Activated CD4-positive, alpha-beta T cell treated with anti-CD3 and anti-CD28 coated beads, Interleukin-2, amount 10 ng/mL, durations not matched to agents 24 days and 14 days (primary cell): ENCODE data around the gene LTF. TPM values are rescaled to one million over a fixed set of nuclear protein-coding genes. Genes with fewer than 3 reads are reported as not detected.

Experiments
- DNase-seq: peaks from one replicate; pipeline ENCODE4 v3.0.0; 2022
- H3K27ac Mint-ChIP-seq: one replicate; pipeline ENCODE4 v1.8.0; 2022; ENCODE audit warnings: mild to moderate bottlenecking, mixed read lengths
- H3K27me3 Mint-ChIP-seq: one replicate; pipeline ENCODE4 v1.8.0; 2022; ENCODE audit warnings: mixed read lengths
- H3K36me3 Mint-ChIP-seq: one replicate; pipeline ENCODE4 v1.8.0; 2022; ENCODE audit warnings: low read depth, mild to moderate bottlenecking, mixed read lengths
- H3K4me1 Mint-ChIP-seq: one replicate; pipeline ENCODE4 v1.8.0; 2021; ENCODE audit warnings: mixed read lengths
- H3K4me3 Mint-ChIP-seq: one replicate; pipeline ENCODE4 v1.8.0; 2022; ENCODE audit warnings: mild to moderate bottlenecking, moderate library complexity, mixed read lengths
- H3K9me3 Mint-ChIP-seq: one replicate; pipeline ENCODE4 v1.8.0; 2021; ENCODE audit warnings: mixed read lengths
- intact Hi-C: fragments of 100-400 bp; cut with micrococcal nuclease; formaldehyde crosslinking; loops from one replicate; pipeline ENCODE4 v1.15.1; 2023
- total RNA-seq: library from RNA; stranded (reverse); gene quantifications from 2 replicates; pipeline ENCODE4 v1.2.3, GENCODE V29; 2022

Gene LTF
- total RNA-seq, 1 donor from 2014 or later = not detected

- no peaks in the 10 kb centered on the region for H3K9me3 Mint-ChIP-seq
- intact Hi-C loops = no loop called here
- H3K27ac Mint-ChIP-seq = no peak overlapping the region
- H3K36me3 Mint-ChIP-seq = no peaks in the 10 kb centered on the region
- H3K27me3 Mint-ChIP-seq = peaks cover 41% of the 10 kb centered on the region
- no peak for DNase-seq
- H3K4me3 Mint-ChIP-seq = no peak overlapping the region
- no peaks in the 10 kb centered on the region for H3K4me1 Mint-ChIP-seq
Measured at GRCh38 chr3:46468753-46469600, 4.3 kb upstream of the LTF start.

- peaks cover 44% of the 10 kb centered on the region for H3K27me3 Mint-ChIP-seq
- no peaks in the 10 kb centered on the region for H3K4me1 Mint-ChIP-seq
- intact Hi-C loops = no loop called here
Measured at GRCh38 chr3:46467562-46467961, 2.9 kb upstream of the LTF start.

GRCh38 chr3:46466871-46467403 is 2.2 kb upstream of the LTF start:
- intact Hi-C loops = no loop called here
- Mint-ChIP-seq H3K27me3 (peaks cover 45% of the 10 kb centered on the region), H3K4me1 (no peaks in the 10 kb centered on the region), H3K36me3 (no peaks in the 10 kb centered on the region), H3K27ac (no peak overlapping the region), H3K4me3 (no peak overlapping the region), H3K9me3 (no peaks in the 10 kb centered on the region)
- no peak for DNase-seq

More at GRCh38 chr3:46467562-46467961, 2.9 kb upstream of the LTF start:
- no peaks in the 10 kb centered on the region for H3K9me3 Mint-ChIP-seq
- H3K36me3 Mint-ChIP-seq = no peaks in the 10 kb centered on the region
- H3K4me3 Mint-ChIP-seq = no peak overlapping the region
- DNase-seq = no peak
- no peak overlapping the region for H3K27ac Mint-ChIP-seq

- DNase-seq = no peak
- no peak overlapping the region for H3K4me3 Mint-ChIP-seq
- H3K27ac Mint-ChIP-seq = no peak overlapping the region
- no peaks in the 10 kb centered on the region for H3K9me3 Mint-ChIP-seq
- H3K36me3 Mint-ChIP-seq = no peaks in the 10 kb centered on the region
- H3K27me3 Mint-ChIP-seq = peaks cover 49% of the 10 kb centered on the region
- intact Hi-C loops = no loop called here
- H3K4me1 Mint-ChIP-seq = no peaks in the 10 kb centered on the region
Measured at GRCh38 chr3:46466273-46466672, 1.6 kb upstream of the LTF start.

GRCh38 chr3:46465196-46465520 is 453 bp upstream of the LTF start:
- no peak overlapping the region for H3K4me3 Mint-ChIP-seq
- H3K27ac Mint-ChIP-seq = no peak overlapping the region
- peaks cover 58% of the 10 kb centered on the region for H3K27me3 Mint-ChIP-seq
- H3K36me3 Mint-ChIP-seq = no peaks in the 10 kb centered on the region
- no peaks in the 10 kb centered on the region for H3K4me1 Mint-ChIP-seq
- no peaks in the 10 kb centered on the region for H3K9me3 Mint-ChIP-seq
- no peak for DNase-seq
- intact Hi-C loops = no loop called here

GRCh38 chr3:46463868-46464241 is 850 bp downstream of the LTF start:
- Mint-ChIP-seq H3K4me1 (no peaks in the 10 kb centered on the region), H3K36me3 (no peaks in the 10 kb centered on the region), H3K27ac (no peak overlapping the region), H3K27me3 (peaks cover 70% of the 10 kb centered on the region), H3K4me3 (no peak overlapping the region), H3K9me3 (no peaks in the 10 kb centered on the region)
- no peak for DNase-seq
- intact Hi-C loops = no loop called here

GRCh38 chr3:46463120-46463867 is 1.4 kb downstream of the LTF start:
- H3K4me1 Mint-ChIP-seq = no peaks in the 10 kb centered on the region
- DNase-seq = no peak
- H3K27me3 Mint-ChIP-seq = peaks cover 70% of the 10 kb centered on the region
- H3K36me3 Mint-ChIP-seq = no peaks in the 10 kb centered on the region
- H3K9me3 Mint-ChIP-seq = no peaks in the 10 kb centered on the region
- intact Hi-C loops = no loop called here
- no peak overlapping the region for H3K4me3 Mint-ChIP-seq
- H3K27ac Mint-ChIP-seq = no peak overlapping the region

GRCh38 chr3:46462511-46462910 is 2.2 kb downstream of the LTF start:
- Mint-ChIP-seq H3K4me1 (no peaks in the 10 kb centered on the region), H3K4me3 (no peak overlapping the region), H3K36me3 (no peaks in the 10 kb centered on the region), H3K9me3 (no peaks in the 10 kb centered on the region), H3K27me3 (peaks cover 70% of the 10 kb centered on the region), H3K27ac (no peak overlapping the region)
- no peak for DNase-seq
- intact Hi-C loops = no loop called here

- no peaks in the 10 kb centered on the region for H3K36me3 Mint-ChIP-seq
- intact Hi-C loops = no loop called here
- DNase-seq = no peak
- H3K9me3 Mint-ChIP-seq = no peaks in the 10 kb centered on the region
- no peak overlapping the region for H3K27ac Mint-ChIP-seq
- no peak overlapping the region for H3K4me3 Mint-ChIP-seq
- H3K4me1 Mint-ChIP-seq = no peaks in the 10 kb centered on the region
- peaks cover 68% of the 10 kb centered on the region for H3K27me3 Mint-ChIP-seq
Measured at GRCh38 chr3:46462111-46462510, 2.6 kb downstream of the LTF start.

GRCh38 chr3:46460051-46460450 is 4.7 kb downstream of the LTF start:
- no peak for DNase-seq
- Mint-ChIP-seq H3K36me3 (no peaks in the 10 kb centered on the region), H3K9me3 (no peaks in the 10 kb centered on the region), H3K27me3 (peaks cover 52% of the 10 kb centered on the region), H3K4me3 (no peak overlapping the region), H3K27ac (no peak overlapping the region), H3K4me1 (no peaks in the 10 kb centered on the region)
- intact Hi-C loops = no loop called here

- intact Hi-C loops = no loop called here
- Mint-ChIP-seq H3K9me3 (no peaks in the 10 kb centered on the region), H3K27me3 (peaks cover 50% of the 10 kb centered on the region), H3K36me3 (no peaks in the 10 kb centered on the region), H3K4me1 (peaks cover 2% of the 10 kb centered on the region), H3K4me3 (no peak overlapping the region), H3K27ac (no peak overlapping the region)
- no peak for DNase-seq
Measured at GRCh38 chr3:46456118-46456517, 8.6 kb downstream of the LTF start.

GRCh38 chr3:46455231-46456115 is 9.2 kb downstream of the LTF start:
- H3K4me3 Mint-ChIP-seq = no peak overlapping the region

GRCh38 chr3:46454606-46455005 is 10.1 kb downstream of the LTF start:
- intact Hi-C loops = no loop called here
- H3K27ac Mint-ChIP-seq = no peak overlapping the region

More at GRCh38 chr3:46455231-46456115, 9.2 kb downstream of the LTF start:
- H3K36me3 Mint-ChIP-seq = no peaks in the 10 kb centered on the region
- intact Hi-C loops = no loop called here
- no peak overlapping the region for H3K27ac Mint-ChIP-seq
- no peak for DNase-seq
- H3K4me1 Mint-ChIP-seq = peaks cover 2% of the 10 kb centered on the region
- H3K9me3 Mint-ChIP-seq = no peaks in the 10 kb centered on the region
- peaks cover 47% of the 10 kb centered on the region for H3K27me3 Mint-ChIP-seq

More at GRCh38 chr3:46454606-46455005, 10.1 kb downstream of the LTF start:
- Mint-ChIP-seq H3K4me1 (peaks cover 2% of the 10 kb centered on the region), H3K27me3 (peaks cover 39% of the 10 kb centered on the region), H3K36me3 (no peaks in the 10 kb centered on the region), H3K4me3 (no peak overlapping the region), H3K9me3 (no peaks in the 10 kb centered on the region)
- no peak for DNase-seq
